AG04449 (cell line): ENCODE data around the gene SSPN.

Experiments
- CTCF ChIA-PET: fragments of 350-600 bp; formaldehyde crosslinking; extraction: SDS; loops from one replicate; lab custom pipeline; 2021; ENCODE audit warnings: antibody characterized with exemption; lab: Yijun Ruan, JAX
- POLR2A ChIA-PET: fragments of 400-600, 350-600 bp; formaldehyde crosslinking; extraction: SDS; loops from one replicate; lab custom pipeline; 2020; ENCODE audit warnings: antibody characterized with exemption, inconsistent platforms; lab: Yijun Ruan, JAX
- DNase-seq: peaks from one replicate; pipeline ENCODE4 v3.0.0-alpha.2; 2010; ENCODE audit warnings: low read depth, low spot score
- H3K4me3 ChIP-seq: 2 replicates; pipeline ENCODE4 v1.5.1; 2011; ENCODE audit warnings: low read depth, mild to moderate bottlenecking, control low read depth, low read length
- TF ChIP-seq, protein P1 (sequence below): IDR thresholded peaks from one replicate; pipeline ENCODE4 v1.5.1; 2011; ENCODE audit warnings: mild to moderate bottlenecking, moderate library complexity, low read length, control low read depth, inconsistent platforms; ENCODE audit not compliant: insufficient read depth; ENCODE audit errors: missing control alignments

SSPN gene

GRCh38 chr12:26283046-26283445 lies 87.7 kb downstream of the SSPN start:
- no peak overlapping the region for H3K4me3 ChIP-seq
- ChIA-PET CTCF (no interaction called here), POLR2A (no interaction called here)
- DNase-seq: no peak
- TF ChIP-seq, protein P1, sequence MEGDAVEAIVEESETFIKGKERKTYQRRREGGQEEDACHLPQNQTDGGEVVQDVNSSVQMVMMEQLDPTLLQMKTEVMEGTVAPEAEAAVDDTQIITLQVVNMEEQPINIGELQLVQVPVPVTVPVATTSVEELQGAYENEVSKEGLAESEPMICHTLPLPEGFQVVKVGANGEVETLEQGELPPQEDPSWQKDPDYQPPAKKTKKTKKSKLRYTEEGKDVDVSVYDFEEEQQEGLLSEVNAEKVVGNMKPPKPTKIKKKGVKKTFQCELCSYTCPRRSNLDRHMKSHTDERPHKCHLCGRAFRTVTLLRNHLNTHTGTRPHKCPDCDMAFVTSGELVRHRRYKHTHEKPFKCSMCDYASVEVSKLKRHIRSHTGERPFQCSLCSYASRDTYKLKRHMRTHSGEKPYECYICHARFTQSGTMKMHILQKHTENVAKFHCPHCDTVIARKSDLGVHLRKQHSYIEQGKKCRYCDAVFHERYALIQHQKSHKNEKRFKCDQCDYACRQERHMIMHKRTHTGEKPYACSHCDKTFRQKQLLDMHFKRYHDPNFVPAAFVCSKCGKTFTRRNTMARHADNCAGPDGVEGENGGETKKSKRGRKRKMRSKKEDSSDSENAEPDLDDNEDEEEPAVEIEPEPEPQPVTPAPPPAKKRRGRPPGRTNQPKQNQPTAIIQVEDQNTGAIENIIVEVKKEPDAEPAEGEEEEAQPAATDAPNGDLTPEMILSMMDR: no peak

DNA sequence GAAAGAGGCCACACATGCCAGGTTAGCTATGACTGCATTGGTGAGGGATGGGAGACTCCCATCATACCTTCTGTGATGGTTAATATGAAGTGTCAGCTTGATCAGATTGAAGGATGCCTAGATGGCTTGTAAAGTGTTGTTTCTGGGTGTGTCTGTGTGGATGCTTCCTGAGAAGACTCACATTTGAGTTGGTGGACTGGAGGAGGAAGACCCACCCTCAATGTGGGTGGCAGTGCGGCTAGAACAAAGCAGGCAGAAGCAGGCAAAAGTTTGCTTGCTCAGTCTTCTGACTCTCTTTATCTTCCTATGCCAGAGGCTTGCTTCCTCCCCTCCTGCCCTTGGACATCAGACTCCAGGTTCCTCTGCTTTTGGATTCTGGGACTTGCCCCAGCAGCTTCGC lies 88.2 kb downstream of the SSPN start:
- POLR2A ChIA-PET: no interaction called here
- TF ChIP-seq, protein P1: no peak
- DNase-seq: no peak
- CTCF ChIA-PET: no interaction called here
- no peak overlapping the region for H3K4me3 ChIP-seq

- no peak for DNase-seq
- ChIA-PET CTCF (no interaction called here), POLR2A (no interaction called here)
- H3K4me3 ChIP-seq: no peak overlapping the region
- TF ChIP-seq, protein P1: no peak
Measured at GRCh38 chr12:26285401-26285800, 90.0 kb downstream of the SSPN start.

GRCh38 chr12:26286186-26286585 lies 90.8 kb downstream of the SSPN start:
- DNase-seq: no peak
- ChIA-PET POLR2A (no interaction called here), CTCF (no interaction called here)
- no peak overlapping the region for H3K4me3 ChIP-seq
- TF ChIP-seq, protein P1: no peak

DNA sequence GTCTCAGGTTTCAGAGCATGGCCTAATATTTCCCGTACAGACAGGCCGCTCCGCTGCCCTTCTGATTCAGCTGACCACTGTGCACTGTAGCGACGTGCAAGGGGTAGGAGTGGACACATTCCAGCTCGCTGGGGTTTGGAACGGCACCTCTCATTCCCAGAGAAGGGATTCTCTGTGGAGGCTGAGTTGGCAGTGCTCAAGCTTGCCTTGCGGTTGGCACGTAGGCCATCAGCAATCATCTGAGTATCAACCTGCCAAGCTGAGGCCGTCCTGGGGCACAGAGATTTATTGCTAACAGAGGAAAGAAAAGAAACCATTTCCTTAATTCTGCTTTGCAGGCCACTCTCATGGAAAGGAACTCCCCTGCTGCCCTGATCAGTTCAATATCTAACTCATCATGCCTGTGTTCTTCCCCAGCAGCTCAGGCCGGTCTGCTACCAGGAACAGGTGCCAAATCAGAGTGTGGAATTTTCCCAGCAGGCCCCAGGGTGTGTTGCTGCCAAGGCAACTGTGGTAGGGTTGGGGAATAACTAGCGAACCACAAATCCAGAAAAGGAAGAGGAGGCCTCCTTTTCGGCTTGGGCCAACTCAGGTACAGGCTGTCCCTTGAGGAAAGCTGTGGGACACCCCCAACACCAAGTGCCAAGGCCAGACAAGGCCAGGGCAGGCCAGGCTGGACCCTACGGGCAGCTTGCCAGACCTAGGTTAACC lies 92.5 kb downstream of the SSPN start:
- TF ChIP-seq, protein P1: no peak
- DNase-seq: no peak
- CTCF ChIA-PET: interaction anchor here (1.0 to 1.5 kb wide), 3 partner anchors 11 to 190 kb away, joined by 3 to 6 read pairs (median 3); no protein-coding TSS in a partner anchor
- H3K4me3 ChIP-seq: no peak overlapping the region
- POLR2A ChIA-PET: no interaction called here

DNA sequence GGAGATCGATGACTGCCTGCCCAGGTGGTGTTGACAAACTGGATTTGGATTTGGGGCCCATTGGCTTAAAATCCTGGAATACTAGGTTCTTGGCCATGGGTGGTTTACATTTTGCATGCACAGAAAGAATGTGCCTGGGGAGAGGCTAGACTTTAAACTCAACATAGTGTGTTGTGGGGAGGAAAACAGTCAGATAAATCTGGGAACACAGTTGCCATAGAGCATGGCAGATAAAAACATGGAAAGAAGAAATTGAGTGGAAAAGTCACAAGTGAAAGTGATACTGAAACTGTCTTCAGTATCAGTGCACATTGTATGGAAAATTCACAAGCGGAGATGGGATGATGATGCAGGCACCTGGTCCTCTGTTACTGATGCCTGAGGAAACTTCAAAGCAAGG lies 95.2 kb downstream of the SSPN start:
- H3K4me3 ChIP-seq: no peak overlapping the region
- ChIA-PET CTCF (no interaction called here), POLR2A (no interaction called here)
- TF ChIP-seq, protein P1: no peak
- no peak for DNase-seq
